ENCODE results near the gene TRIM2.

TRIM2 gene

DNA sequence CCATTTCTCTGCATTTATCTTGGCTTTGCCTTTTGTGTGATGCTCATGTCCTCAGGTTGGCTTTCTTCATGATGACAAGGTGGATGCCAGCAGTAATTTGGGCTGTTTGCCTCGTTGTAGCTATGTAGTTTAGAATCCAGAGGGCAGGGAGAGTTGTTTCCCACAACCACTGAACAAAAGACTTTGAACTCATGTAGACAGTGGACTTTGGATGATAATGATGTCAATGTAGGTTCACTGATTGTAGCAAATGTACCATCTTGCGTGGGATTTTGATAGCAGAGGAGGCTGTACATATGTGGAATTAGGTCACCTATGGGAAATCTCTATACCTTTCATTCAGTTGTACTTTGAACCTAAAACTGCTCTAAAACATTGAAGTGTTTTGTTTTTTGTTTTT, 181.5 kb downstream of the TRIM2 start:
- no peak overlapping the region for H3K4me3 ChIP-seq (replicated peaks; ENCODE audit: low read depth, low read length)
- DNase-seq (ENCODE audit: low read depth) = no peak
- TF ChIP-seq, protein P1, sequence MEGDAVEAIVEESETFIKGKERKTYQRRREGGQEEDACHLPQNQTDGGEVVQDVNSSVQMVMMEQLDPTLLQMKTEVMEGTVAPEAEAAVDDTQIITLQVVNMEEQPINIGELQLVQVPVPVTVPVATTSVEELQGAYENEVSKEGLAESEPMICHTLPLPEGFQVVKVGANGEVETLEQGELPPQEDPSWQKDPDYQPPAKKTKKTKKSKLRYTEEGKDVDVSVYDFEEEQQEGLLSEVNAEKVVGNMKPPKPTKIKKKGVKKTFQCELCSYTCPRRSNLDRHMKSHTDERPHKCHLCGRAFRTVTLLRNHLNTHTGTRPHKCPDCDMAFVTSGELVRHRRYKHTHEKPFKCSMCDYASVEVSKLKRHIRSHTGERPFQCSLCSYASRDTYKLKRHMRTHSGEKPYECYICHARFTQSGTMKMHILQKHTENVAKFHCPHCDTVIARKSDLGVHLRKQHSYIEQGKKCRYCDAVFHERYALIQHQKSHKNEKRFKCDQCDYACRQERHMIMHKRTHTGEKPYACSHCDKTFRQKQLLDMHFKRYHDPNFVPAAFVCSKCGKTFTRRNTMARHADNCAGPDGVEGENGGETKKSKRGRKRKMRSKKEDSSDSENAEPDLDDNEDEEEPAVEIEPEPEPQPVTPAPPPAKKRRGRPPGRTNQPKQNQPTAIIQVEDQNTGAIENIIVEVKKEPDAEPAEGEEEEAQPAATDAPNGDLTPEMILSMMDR (IDR thresholded peaks at IDR 0.05; ENCODE audit: low read length, missing control alignments) = no peak

GRCh38 chr4:153387981-153388380, 183.7 kb downstream of the TRIM2 start:
- TF ChIP-seq, protein P1 (IDR thresholded peaks at IDR 0.05; ENCODE audit: low read length, missing control alignments) = no peak
- no peak for DNase-seq (ENCODE audit: low read depth)
- no peak overlapping the region for H3K4me3 ChIP-seq (replicated peaks; ENCODE audit: low read depth, low read length)
